ENCODE data around the gene JPH2.

JPH2 gene

DNA sequence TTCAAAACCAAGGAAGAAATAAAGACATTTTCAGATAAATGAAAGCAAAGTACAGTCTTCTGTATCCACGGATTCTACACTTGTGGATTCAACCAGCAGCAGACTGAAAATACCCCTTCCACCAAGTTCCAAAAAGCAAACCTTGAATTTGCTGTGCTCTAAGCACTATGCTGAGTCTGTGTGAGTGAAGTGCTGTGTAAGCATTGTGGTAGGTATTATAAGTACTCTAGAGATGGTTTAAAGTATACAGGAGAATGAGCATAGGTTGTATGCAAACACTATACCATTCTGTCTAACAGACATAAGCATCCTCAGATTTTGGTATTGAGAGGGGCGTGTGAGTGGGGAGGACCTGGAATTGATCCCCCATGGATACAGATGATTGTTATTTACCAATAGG lies 14.0 kb upstream of the JPH2 start:
- H3K4me2 ChIP-seq (ENCODE audit: low read length) = no peak overlapping the region
- H3K27ac ChIP-seq (ENCODE audit: low read length) = no peak overlapping the region
- no peak overlapping the region for H2AFZ ChIP-seq (ENCODE audit: low read depth, low read length)
- H3K36me3 ChIP-seq (replicated peaks; ENCODE audit: low read depth, low read length) = peaks cover 85% of the 10 kb centered on the region
- no peak overlapping the region for H3K4me3 ChIP-seq (ENCODE audit: low read length)
- H3K9ac ChIP-seq (ENCODE audit: low read length) = no peak overlapping the region
- H3K27me3 ChIP-seq (ENCODE audit: low read depth, low read length) = no peaks in the 10 kb centered on the region
- H3K9me3 ChIP-seq (ENCODE audit: insufficient read depth, low read length) = no peaks in the 10 kb centered on the region
- no peaks in the 10 kb centered on the region for H3K4me1 ChIP-seq (ENCODE audit: low read length)
- peaks cover 68% of the 10 kb centered on the region for H4K20me1 ChIP-seq (ENCODE audit: insufficient read depth, low read length)
- TF ChIP-seq, protein P1, sequence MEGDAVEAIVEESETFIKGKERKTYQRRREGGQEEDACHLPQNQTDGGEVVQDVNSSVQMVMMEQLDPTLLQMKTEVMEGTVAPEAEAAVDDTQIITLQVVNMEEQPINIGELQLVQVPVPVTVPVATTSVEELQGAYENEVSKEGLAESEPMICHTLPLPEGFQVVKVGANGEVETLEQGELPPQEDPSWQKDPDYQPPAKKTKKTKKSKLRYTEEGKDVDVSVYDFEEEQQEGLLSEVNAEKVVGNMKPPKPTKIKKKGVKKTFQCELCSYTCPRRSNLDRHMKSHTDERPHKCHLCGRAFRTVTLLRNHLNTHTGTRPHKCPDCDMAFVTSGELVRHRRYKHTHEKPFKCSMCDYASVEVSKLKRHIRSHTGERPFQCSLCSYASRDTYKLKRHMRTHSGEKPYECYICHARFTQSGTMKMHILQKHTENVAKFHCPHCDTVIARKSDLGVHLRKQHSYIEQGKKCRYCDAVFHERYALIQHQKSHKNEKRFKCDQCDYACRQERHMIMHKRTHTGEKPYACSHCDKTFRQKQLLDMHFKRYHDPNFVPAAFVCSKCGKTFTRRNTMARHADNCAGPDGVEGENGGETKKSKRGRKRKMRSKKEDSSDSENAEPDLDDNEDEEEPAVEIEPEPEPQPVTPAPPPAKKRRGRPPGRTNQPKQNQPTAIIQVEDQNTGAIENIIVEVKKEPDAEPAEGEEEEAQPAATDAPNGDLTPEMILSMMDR (IDR thresholded peaks at IDR 0.05; ENCODE audit: low read depth, low read length) = no peak
- peaks cover 68% of the 10 kb centered on the region for H3K79me2 ChIP-seq (ENCODE audit: low read length)

GRCh38 chr20:44200371-44200770 lies 13.4 kb upstream of the JPH2 start:
- no peak overlapping the region for H3K9ac ChIP-seq (ENCODE audit: low read length)
- H3K4me2 ChIP-seq (ENCODE audit: low read length) = no peak overlapping the region
- H3K9me3 ChIP-seq (ENCODE audit: insufficient read depth, low read length) = no peaks in the 10 kb centered on the region
- H2AFZ ChIP-seq (ENCODE audit: low read depth, low read length) = no peak overlapping the region
- H3K36me3 ChIP-seq (replicated peaks; ENCODE audit: low read depth, low read length) = peaks cover 86% of the 10 kb centered on the region
- peaks cover 63% of the 10 kb centered on the region for H3K79me2 ChIP-seq (ENCODE audit: low read length)
- H3K27me3 ChIP-seq (ENCODE audit: low read depth, low read length) = no peaks in the 10 kb centered on the region
- peaks cover 65% of the 10 kb centered on the region for H4K20me1 ChIP-seq (ENCODE audit: insufficient read depth, low read length)
- H3K27ac ChIP-seq (ENCODE audit: low read length) = no peak overlapping the region
- no peak overlapping the region for H3K4me3 ChIP-seq (ENCODE audit: low read length)
- H3K4me1 ChIP-seq (ENCODE audit: low read length) = no peaks in the 10 kb centered on the region
- TF ChIP-seq, protein P1 (IDR thresholded peaks at IDR 0.05; ENCODE audit: low read depth, low read length) = no peak
- no peak for TF ChIP-seq EZH2phosphoT487 (IDR thresholded peaks at IDR 0.05; ENCODE audit: low read depth)

DNA sequence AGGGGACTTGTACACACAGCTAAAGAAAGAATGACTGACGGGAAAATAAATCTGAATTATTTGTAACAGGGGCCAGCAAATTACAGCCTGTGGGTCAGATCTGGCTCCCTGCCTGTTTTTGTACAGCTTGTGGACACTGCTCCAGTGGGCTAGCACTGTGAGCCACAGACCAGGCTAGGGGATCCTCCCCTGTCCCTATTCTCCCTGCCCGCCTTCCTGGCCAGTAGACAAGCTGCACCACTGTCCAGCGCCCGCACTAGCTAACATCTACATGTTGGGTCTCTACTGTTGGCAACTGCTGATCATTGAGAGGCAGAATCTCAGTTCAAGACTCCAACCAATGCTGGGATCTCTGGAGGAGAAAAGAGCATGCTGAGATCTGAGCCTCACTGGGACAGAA lies 12.9 kb upstream of the JPH2 start:
- no peaks in the 10 kb centered on the region for H3K27me3 ChIP-seq (ENCODE audit: low read depth, low read length)
- no peak overlapping the region for H3K4me3 ChIP-seq (ENCODE audit: low read length)
- H3K9me3 ChIP-seq (ENCODE audit: insufficient read depth, low read length) = no peaks in the 10 kb centered on the region
- H3K4me2 ChIP-seq (ENCODE audit: low read length) = no peak overlapping the region
- H3K4me1 ChIP-seq (ENCODE audit: low read length) = no peaks in the 10 kb centered on the region
- peaks cover 81% of the 10 kb centered on the region for H3K36me3 ChIP-seq (replicated peaks; ENCODE audit: low read depth, low read length)
- no peak overlapping the region for H3K9ac ChIP-seq (ENCODE audit: low read length)
- H4K20me1 ChIP-seq (ENCODE audit: insufficient read depth, low read length) = peaks cover 63% of the 10 kb centered on the region
- H2AFZ ChIP-seq (ENCODE audit: low read depth, low read length) = no peak overlapping the region
- TF ChIP-seq, protein P1 (IDR thresholded peaks at IDR 0.05; ENCODE audit: low read depth, low read length) = no peak
- TF ChIP-seq EZH2phosphoT487 (IDR thresholded peaks at IDR 0.05; ENCODE audit: low read depth) = no peak
- H3K27ac ChIP-seq (ENCODE audit: low read length) = no peak overlapping the region
- peaks cover 59% of the 10 kb centered on the region for H3K79me2 ChIP-seq (ENCODE audit: low read length)

DNA sequence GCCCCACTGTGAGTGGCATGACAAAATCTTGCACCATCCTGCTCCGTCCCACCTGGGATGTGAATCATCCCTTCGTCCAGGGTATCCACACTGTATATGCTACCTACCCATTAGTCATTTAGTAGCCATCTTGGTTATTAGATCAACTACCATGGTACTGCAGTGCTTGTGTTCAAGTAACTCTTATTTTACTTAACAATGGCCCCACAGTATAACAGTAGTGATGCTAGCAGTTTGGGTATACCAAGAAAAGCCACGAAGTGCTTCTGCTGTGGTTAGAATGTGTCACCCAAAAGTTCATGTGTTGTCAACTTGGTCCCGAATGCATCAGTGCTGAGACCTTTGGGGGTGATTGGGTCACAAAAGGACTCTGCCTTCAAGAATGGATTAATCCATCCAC lies 11.9 kb upstream of the JPH2 start:
- no peak overlapping the region for H3K9ac ChIP-seq (ENCODE audit: low read length)
- no peak for TF ChIP-seq EZH2phosphoT487 (IDR thresholded peaks at IDR 0.05; ENCODE audit: low read depth)
- H3K9me3 ChIP-seq (ENCODE audit: insufficient read depth, low read length) = no peaks in the 10 kb centered on the region
- H3K4me2 ChIP-seq (ENCODE audit: low read length) = no peak overlapping the region
- H3K36me3 ChIP-seq (replicated peaks; ENCODE audit: low read depth, low read length) = peaks cover 75% of the 10 kb centered on the region
- H3K79me2 ChIP-seq (ENCODE audit: low read length) = peaks cover 49% of the 10 kb centered on the region
- H3K27me3 ChIP-seq (ENCODE audit: low read depth, low read length) = no peaks in the 10 kb centered on the region
- H2AFZ ChIP-seq (ENCODE audit: low read depth, low read length) = no peak overlapping the region
- H4K20me1 ChIP-seq (ENCODE audit: insufficient read depth, low read length) = peaks cover 58% of the 10 kb centered on the region
- no peak overlapping the region for H3K27ac ChIP-seq (ENCODE audit: low read length)
- H3K4me3 ChIP-seq (ENCODE audit: low read length) = no peak overlapping the region
- H3K4me1 ChIP-seq (ENCODE audit: low read length) = no peaks in the 10 kb centered on the region

DNA sequence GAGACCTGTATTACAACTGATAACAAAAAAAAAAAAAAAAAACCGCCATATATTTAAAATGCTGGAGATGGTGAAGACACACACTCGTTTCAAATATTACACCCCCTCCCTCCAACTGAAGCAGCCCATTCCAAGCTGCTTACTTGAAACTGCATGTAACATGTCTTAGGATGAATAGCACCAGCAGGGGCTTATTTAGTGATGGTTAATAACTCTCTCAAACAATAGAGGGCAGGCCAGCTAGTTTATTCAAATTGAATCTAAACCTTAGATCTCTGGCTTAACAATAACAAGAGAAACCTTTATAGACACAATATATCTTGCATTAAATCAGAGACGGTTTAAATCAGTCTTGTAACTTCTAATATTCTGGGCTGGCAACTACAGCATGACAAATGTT lies 9.3 kb upstream of the JPH2 start:
- H3K79me2 ChIP-seq (ENCODE audit: low read length) = peaks cover 24% of the 10 kb centered on the region
- H3K9me3 ChIP-seq (ENCODE audit: insufficient read depth, low read length) = no peaks in the 10 kb centered on the region
- no peak overlapping the region for H3K4me3 ChIP-seq (ENCODE audit: low read length)
- no peaks in the 10 kb centered on the region for H3K27me3 ChIP-seq (ENCODE audit: low read depth, low read length)
- H3K27ac ChIP-seq (ENCODE audit: low read length) = no peak overlapping the region
- H3K36me3 ChIP-seq (replicated peaks; ENCODE audit: low read depth, low read length) = peaks cover 52% of the 10 kb centered on the region
- H3K4me2 ChIP-seq (ENCODE audit: low read length) = no peak overlapping the region
- no peak overlapping the region for H3K9ac ChIP-seq (ENCODE audit: low read length)
- H3K4me1 ChIP-seq (ENCODE audit: low read length) = no peaks in the 10 kb centered on the region
- H4K20me1 ChIP-seq (ENCODE audit: insufficient read depth, low read length) = peaks cover 43% of the 10 kb centered on the region
- H2AFZ ChIP-seq (ENCODE audit: low read depth, low read length) = no peak overlapping the region
- TF ChIP-seq, protein P1 (IDR thresholded peaks at IDR 0.05; ENCODE audit: low read depth, low read length) = 0 out of 2 replicates have a peak, but pooled peaks have one; percentile 15
- no peak for TF ChIP-seq EZH2phosphoT487 (IDR thresholded peaks at IDR 0.05; ENCODE audit: low read depth)

Measured in OCI-LY3 (cell line).